ENCODE data around the gene RAB37. TPM values are rescaled to one million over a fixed set of nuclear protein-coding genes. Genes with fewer than 3 reads are reported as not detected.

RAB37 gene
- total RNA-seq, 1 experiment from 2014 or later = 8.9 TPM

DNA sequence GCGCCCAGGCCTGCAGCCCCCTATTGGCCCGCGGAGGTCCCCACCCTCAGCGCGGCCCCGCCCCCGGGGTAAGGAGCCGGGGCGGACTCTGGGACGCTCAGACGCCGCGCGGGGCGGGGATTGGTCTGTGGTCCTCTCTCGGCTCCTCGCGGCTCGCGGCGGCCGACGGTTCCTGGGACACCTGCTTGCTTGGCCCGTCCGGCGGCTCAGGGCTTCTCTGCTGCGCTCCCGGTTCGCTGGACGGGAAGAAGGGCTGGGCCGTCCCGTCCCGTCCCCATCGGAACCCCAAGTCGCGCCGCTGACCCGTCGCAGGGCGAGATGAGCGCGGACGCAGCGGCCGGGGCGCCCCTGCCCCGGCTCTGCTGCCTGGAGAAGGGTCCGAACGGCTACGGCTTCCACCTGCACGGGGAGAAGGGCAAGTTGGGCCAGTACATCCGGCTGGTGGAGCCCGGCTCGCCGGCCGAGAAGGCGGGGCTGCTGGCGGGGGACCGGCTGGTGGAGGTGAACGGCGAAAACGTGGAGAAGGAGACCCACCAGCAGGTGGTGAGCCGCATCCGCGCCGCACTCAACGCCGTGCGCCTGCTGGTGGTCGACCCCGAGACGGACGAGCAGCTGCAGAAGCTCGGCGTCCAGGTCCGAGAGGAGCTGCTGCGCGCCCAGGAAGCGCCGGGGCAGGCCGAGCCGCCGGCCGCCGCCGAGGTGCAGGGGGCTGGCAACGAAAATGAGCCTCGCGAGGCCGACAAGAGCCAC is 11.6 kb downstream of the RAB37 start, which contains the start of gene NHERF1 (continued):
- TF ChIP-seq, protein P1, sequence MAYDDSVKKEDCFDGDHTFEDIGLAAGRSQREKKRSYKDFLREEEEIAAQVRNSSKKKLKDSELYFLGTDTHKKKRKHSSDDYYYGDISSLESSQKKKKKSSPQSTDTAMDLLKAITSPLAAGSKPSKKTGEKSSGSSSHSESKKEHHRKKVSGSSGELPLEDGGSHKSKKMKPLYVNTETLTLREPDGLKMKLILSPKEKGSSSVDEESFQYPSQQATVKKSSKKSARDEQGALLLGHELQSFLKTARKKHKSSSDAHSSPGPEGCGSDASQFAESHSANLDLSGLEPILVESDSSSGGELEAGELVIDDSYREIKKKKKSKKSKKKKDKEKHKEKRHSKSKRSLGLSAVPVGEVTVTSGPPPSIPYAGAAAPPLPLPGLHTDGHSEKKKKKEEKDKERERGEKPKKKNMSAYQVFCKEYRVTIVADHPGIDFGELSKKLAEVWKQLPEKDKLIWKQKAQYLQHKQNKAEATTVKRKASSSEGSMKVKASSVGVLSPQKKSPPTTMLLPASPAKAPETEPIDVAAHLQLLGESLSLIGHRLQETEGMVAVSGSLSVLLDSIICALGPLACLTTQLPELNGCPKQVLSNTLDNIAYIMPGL (CRISPR knock-in tag; IDR thresholded peaks at IDR 0.05) = peak; percentile 58; the same call in 1 of the 2 replicates
- TF ChIP-seq FOXP4 (CRISPR knock-in tag; IDR thresholded peaks at IDR 0.05) (peak; percentile 51), ZNF416 (CRISPR knock-in tag; IDR thresholded peaks at IDR 0.05) (0 out of 2 replicates have a peak, but pooled peaks have one; percentile 29), NFYB (CRISPR knock-in tag; conservative IDR thresholded peaks at IDR 0.05; ENCODE audit: low read depth) (peak; percentile 80), JAZF1 (CRISPR knock-in tag; IDR thresholded peaks at IDR 0.05) (no peak), FOXK1 (CRISPR knock-in tag; IDR thresholded peaks at IDR 0.05) (0 out of 2 replicates have a peak, but pooled peaks have one; percentile 6), SP1 (CRISPR knock-in tag; conservative IDR thresholded peaks at IDR 0.05) (peak; percentile 66), ZNF317 (CRISPR knock-in tag; IDR thresholded peaks at IDR 0.05; ENCODE audit: borderline replicate concordance, low read depth) (peak; percentile 43; the same call in 1 of the 2 replicates), MXD4 (CRISPR knock-in tag; IDR thresholded peaks at IDR 0.05; ENCODE audit: borderline replicate concordance) (no peak), GABPB1 (CRISPR knock-in tag; IDR thresholded peaks at IDR 0.05) (peak; percentile 76)
- TF ChIP-seq, protein P2, sequence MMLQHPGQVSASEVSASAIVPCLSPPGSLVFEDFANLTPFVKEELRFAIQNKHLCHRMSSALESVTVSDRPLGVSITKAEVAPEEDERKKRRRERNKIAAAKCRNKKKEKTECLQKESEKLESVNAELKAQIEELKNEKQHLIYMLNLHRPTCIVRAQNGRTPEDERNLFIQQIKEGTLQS (CRISPR knock-in tag; conservative IDR thresholded peaks at IDR 0.05) = 0 out of 2 replicates have a peak, but pooled peaks have one; percentile 24
- TF ChIP-seq, protein P3, sequence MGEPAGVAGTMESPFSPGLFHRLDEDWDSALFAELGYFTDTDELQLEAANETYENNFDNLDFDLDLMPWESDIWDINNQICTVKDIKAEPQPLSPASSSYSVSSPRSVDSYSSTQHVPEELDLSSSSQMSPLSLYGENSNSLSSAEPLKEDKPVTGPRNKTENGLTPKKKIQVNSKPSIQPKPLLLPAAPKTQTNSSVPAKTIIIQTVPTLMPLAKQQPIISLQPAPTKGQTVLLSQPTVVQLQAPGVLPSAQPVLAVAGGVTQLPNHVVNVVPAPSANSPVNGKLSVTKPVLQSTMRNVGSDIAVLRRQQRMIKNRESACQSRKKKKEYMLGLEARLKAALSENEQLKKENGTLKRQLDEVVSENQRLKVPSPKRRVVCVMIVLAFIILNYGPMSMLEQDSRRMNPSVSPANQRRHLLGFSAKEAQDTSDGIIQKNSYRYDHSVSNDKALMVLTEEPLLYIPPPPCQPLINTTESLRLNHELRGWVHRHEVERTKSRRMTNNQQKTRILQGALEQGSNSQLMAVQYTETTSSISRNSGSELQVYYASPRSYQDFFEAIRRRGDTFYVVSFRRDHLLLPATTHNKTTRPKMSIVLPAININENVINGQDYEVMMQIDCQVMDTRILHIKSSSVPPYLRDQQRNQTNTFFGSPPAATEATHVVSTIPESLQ (CRISPR knock-in tag; IDR thresholded peaks at IDR 0.05) = no peak
- TF ChIP-seq, protein P4, sequence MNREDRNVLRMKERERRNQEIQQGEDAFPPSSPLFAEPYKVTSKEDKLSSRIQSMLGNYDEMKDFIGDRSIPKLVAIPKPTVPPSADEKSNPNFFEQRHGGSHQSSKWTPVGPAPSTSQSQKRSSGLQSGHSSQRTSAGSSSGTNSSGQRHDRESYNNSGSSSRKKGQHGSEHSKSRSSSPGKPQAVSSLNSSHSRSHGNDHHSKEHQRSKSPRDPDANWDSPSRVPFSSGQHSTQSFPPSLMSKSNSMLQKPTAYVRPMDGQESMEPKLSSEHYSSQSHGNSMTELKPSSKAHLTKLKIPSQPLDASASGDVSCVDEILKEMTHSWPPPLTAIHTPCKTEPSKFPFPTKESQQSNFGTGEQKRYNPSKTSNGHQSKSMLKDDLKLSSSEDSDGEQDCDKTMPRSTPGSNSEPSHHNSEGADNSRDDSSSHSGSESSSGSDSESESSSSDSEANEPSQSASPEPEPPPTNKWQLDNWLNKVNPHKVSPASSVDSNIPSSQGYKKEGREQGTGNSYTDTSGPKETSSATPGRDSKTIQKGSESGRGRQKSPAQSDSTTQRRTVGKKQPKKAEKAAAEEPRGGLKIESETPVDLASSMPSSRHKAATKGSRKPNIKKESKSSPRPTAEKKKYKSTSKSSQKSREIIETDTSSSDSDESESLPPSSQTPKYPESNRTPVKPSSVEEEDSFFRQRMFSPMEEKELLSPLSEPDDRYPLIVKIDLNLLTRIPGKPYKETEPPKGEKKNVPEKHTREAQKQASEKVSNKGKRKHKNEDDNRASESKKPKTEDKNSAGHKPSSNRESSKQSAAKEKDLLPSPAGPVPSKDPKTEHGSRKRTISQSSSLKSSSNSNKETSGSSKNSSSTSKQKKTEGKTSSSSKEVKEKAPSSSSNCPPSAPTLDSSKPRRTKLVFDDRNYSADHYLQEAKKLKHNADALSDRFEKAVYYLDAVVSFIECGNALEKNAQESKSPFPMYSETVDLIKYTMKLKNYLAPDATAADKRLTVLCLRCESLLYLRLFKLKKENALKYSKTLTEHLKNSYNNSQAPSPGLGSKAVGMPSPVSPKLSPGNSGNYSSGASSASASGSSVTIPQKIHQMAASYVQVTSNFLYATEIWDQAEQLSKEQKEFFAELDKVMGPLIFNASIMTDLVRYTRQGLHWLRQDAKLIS (CRISPR knock-in tag; IDR thresholded peaks at IDR 0.05; ENCODE audit: borderline replicate concordance) = 0 out of 2 replicates have a peak, but pooled peaks have one; percentile 31
- TF ChIP-seq, protein P5, sequence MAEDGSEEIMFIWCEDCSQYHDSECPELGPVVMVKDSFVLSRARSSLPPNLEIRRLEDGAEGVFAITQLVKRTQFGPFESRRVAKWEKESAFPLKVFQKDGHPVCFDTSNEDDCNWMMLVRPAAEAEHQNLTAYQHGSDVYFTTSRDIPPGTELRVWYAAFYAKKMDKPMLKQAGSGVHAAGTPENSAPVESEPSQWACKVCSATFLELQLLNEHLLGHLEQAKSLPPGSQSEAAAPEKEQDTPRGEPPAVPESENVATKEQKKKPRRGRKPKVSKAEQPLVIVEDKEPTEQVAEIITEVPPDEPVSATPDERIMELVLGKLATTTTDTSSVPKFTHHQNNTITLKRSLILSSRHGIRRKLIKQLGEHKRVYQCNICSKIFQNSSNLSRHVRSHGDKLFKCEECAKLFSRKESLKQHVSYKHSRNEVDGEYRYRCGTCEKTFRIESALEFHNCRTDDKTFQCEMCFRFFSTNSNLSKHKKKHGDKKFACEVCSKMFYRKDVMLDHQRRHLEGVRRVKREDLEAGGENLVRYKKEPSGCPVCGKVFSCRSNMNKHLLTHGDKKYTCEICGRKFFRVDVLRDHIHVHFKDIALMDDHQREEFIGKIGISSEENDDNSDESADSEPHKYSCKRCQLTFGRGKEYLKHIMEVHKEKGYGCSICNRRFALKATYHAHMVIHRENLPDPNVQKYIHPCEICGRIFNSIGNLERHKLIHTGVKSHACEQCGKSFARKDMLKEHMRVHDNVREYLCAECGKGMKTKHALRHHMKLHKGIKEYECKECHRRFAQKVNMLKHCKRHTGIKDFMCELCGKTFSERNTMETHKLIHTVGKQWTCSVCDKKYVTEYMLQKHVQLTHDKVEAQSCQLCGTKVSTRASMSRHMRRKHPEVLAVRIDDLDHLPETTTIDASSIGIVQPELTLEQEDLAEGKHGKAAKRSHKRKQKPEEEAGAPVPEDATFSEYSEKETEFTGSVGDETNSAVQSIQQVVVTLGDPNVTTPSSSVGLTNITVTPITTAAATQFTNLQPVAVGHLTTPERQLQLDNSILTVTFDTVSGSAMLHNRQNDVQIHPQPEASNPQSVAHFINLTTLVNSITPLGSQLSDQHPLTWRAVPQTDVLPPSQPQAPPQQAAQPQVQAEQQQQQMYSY (CRISPR knock-in tag; IDR thresholded peaks at IDR 0.05) = peak; percentile 8; the same call in 1 of the 2 replicates

Data from WTC11 (cell line).